WI38 (cell line): ENCODE results near the gene HNRNPUL1.

Experiments used
- H3K4me3 ChIP-seq: 2 replicates; pipeline ENCODE4 v1.5.1; 2011; ENCODE audit warnings: low read depth, mild to moderate bottlenecking, control low read depth, low read length
- CTCF ChIP-seq: IDR thresholded peaks from 2 replicates; pipeline ENCODE4 v1.5.1; 2012; ENCODE audit warnings: low read depth, mild to moderate bottlenecking, control low read depth, low read length

Gene HNRNPUL1

GRCh38 chr19:41352279-41352608 is 88.1 kb downstream of the HNRNPUL1 start:
- TF ChIP-seq CTCF = no peak
- H3K4me3 ChIP-seq = peak overlapping the region; percentile 92

- peak; percentile 35; the same call in 1 of the 2 replicates for TF ChIP-seq CTCF
- peak overlapping the region; percentile 92 for H3K4me3 ChIP-seq
These were observed 88.7 kb downstream of the HNRNPUL1 start for GRCh38 chr19:41352609-41353465.

- TF ChIP-seq CTCF = peak; percentile 79
- peak within 1 kb of the TSS; percentile 92 for H3K4me3 ChIP-seq
These were observed 89.5 kb downstream of the HNRNPUL1 start, which contains the start of gene TGFB1 for GRCh38 chr19:41353466-41354342. TSS of gene TGFB1 (minus strand) at chr19:41353922. CDS start at chr19:41353044, 878 bp downstream.

GRCh38 chr19:41354343-41354953 is 90.3 kb downstream of the HNRNPUL1 start:
- peak overlapping the region; percentile 92 for H3K4me3 ChIP-seq
- no peak for TF ChIP-seq CTCF

GRCh38 chr19:41355035-41355434 is 90.9 kb downstream of the HNRNPUL1 start:
- no peak for TF ChIP-seq CTCF
- no peak overlapping the region for H3K4me3 ChIP-seq

- H3K4me3 ChIP-seq = no peak overlapping the region
These were observed 91.6 kb downstream of the HNRNPUL1 start for GRCh38 chr19:41355802-41356201.

More at GRCh38 chr19:41355802-41356201, 91.6 kb downstream of the HNRNPUL1 start:
- no peak for TF ChIP-seq CTCF
